Measurements from ENCODE around the gene IPO11.
"Not testable (repeated sequence)": the region's sequence is repeated elsewhere in the genome, so short reads cannot be mapped to it uniquely, and the experiment has no call there.

IPO11 gene

DNA sequence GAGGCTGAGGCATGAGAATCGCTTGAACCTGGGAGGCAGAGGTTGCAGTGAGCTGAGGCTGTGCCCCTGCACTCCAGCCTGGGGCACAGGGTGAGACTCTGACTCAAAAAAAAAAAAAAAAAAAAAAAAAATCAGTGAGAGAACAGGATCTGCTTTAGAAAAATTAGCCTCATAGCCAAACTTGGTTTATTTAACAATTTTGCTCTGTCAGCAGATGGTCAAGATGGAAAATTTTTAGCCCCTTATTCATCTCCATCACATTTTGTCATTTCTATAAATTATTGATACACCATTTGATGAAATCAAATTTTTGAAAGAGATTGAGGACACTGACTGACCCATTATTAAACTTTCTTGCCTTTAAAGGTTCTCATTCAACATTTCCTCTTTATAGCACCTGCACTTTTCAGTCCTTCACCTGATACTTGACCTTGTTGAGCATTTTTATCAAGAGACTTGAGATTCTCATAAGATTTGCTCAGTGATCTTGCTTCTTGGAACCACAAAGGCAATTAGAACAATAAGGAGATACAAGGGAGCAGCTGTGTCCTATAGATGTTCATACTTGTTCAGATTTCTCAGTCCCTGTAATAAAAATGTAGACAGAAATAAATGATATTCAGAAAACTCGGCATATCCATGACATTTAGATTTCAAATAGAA is 204.2 kb downstream of the IPO11 start:
- no peaks in the 10 kb centered on the region for H3K36me3 Mint-ChIP-seq (ENCODE audit: insufficient read depth)
- no peaks in the 10 kb centered on the region for H3K9me3 Mint-ChIP-seq
- no peak for DNase-seq
- no peak overlapping the region for H3K27ac Mint-ChIP-seq
- no peaks in the 10 kb centered on the region for H3K27me3 Mint-ChIP-seq
- no peaks in the 10 kb centered on the region for H3K4me1 Mint-ChIP-seq (ENCODE audit: low read depth in 2 of 2)
- H3K4me3 Mint-ChIP-seq: no peak overlapping the region
- no peak for ATAC-seq (replicated peaks)

DNA sequence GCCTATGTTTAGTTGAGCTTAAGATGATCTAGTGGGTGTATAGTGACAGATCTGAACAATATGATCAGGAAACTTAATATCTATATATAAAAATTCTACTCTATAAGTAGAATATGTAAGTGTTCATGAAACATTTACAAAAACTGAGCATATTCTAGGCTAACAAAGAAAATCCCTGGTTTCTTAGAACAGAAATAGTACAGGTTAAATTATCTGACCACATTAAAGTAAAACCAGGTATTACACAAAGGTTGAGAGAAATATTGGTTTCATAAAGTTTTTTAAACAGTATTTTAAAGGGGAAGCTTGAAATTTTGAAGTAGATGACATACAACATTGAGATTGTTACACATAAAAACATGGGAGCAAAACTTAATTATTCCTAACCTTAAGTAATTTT is 205.4 kb downstream of the IPO11 start:
- DNase-seq: no peak
- H3K9me3 Mint-ChIP-seq: no peaks in the 10 kb centered on the region
- H3K4me3 Mint-ChIP-seq: no peak overlapping the region
- H3K27ac Mint-ChIP-seq: peak overlapping the region in 1 of 2 donors; percentile 16
- no peak for ATAC-seq (replicated peaks)
- H3K4me1 Mint-ChIP-seq (ENCODE audit: low read depth in 2 of 2): no peaks in the 10 kb centered on the region
- H3K27me3 Mint-ChIP-seq: no peaks in the 10 kb centered on the region
- H3K36me3 Mint-ChIP-seq (ENCODE audit: insufficient read depth): no peaks in the 10 kb centered on the region

DNA sequence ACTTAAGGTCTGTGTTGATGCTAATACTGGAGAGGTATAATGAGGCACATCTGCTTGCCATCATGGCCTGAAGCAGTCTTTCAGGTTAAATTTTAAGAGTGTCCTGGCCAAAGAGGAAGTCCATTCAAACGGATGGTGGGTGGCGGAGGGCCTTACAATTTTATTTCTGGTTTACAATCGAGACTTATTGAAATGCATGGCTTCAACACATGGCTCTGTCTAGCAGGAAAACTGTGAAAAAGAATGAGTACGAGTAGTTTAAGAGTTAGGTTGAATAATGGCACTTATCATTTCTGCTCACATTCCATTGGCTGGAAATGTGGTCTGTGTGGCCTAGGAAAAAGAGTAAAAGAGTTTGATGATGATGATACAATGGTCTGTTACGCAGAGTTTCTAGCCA is 208.2 kb downstream of the IPO11 start:
- Mint-ChIP-seq H3K36me3 (ENCODE audit: insufficient read depth) (peaks cover 3% of the 10 kb centered on the region), H3K27ac (no peak overlapping the region), H3K9me3 (no peaks in the 10 kb centered on the region), H3K4me1 (ENCODE audit: low read depth in 2 of 2) (no peaks in the 10 kb centered on the region), H3K4me3 (no peak overlapping the region), H3K27me3 (no peaks in the 10 kb centered on the region)
- ATAC-seq (replicated peaks): no peak
- no peak for DNase-seq

DNA sequence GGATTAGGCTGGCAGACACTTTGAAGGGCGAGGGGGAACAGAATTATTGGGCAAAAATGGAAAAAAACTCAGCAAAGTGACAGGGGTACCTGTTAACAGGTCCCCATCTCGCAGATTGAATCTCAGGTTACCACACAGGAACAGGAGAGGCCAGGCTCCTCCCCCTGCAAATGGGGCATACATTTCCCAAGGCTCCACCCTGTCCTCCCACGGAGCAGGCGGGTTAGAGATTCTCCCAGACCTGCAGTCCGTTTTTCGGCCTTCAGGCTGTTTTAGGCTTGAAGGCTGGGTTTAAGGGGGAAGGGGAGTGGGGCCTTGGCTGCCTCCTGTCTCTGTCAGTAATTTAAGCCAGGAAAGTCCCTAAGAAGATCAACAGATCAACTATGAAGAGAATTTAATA is 208.7 kb downstream of the IPO11 start:
- DNase-seq (no peak), ATAC-seq (replicated peaks) (no peak)
- no peaks in the 10 kb centered on the region for H3K4me1 Mint-ChIP-seq (ENCODE audit: low read depth in 2 of 2)
- peaks cover 3% of the 10 kb centered on the region for H3K36me3 Mint-ChIP-seq (ENCODE audit: insufficient read depth)
- H3K27ac Mint-ChIP-seq: no peak overlapping the region
- H3K27me3 Mint-ChIP-seq: no peaks in the 10 kb centered on the region
- no peaks in the 10 kb centered on the region for H3K9me3 Mint-ChIP-seq
- no peak overlapping the region for H3K4me3 Mint-ChIP-seq

DNA sequence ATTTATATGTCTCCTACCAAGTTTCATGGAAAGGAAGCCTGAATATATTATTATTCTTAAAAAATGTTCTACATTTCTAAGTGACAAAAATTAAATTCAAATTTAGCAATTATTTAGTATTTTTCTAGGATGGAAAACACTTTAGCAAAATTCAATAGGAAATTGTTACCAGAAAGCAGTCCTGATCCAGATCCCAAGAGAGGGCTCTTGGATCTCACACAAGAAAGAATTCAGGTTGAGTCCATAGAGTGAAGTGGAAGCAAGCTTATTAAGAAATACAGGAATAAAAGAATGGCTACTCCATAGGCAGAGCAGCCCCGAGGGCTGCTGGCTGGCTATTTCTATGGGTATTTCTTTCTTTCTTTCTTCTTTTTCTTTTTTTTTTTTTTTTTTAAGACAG is 210.7 kb downstream of the IPO11 start:
- H3K4me1 Mint-ChIP-seq (ENCODE audit: low read depth in 2 of 2): no peaks in the 10 kb centered on the region
- no peaks in the 10 kb centered on the region for H3K27me3 Mint-ChIP-seq
- no peak overlapping the region for H3K27ac Mint-ChIP-seq
- no peak for ATAC-seq (replicated peaks)
- no peak for DNase-seq
- no peaks in the 10 kb centered on the region for H3K9me3 Mint-ChIP-seq
- H3K4me3 Mint-ChIP-seq: no peak overlapping the region
- H3K36me3 Mint-ChIP-seq (ENCODE audit: insufficient read depth): peaks cover 3% of the 10 kb centered on the region

DNA sequence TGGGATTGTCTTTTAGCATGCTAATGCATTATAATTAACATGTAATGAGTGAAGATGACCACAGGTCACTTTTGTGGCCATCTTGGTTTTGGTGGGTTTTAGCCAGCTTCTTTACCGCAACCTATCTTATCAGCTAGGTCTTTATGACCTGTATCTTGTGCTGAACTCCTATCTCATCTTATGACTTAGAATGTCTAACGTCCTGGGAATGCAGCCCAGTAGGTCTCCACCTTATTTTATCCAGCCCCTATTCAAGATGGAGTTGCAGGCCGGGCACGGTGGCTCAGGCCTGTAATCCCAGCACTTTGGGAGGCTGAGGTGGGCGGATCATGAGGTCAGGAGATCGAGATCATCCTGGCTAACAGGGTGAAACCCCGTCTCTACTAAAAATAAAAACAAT is 211.9 kb downstream of the IPO11 start:
- H3K27ac Mint-ChIP-seq: peak overlapping the region in 1 of 2 donors; percentile 23
- H3K36me3 Mint-ChIP-seq (ENCODE audit: insufficient read depth); DNase-seq; H3K4me3 Mint-ChIP-seq; H3K4me1 Mint-ChIP-seq (ENCODE audit: low read depth in 2 of 2); H3K27me3 Mint-ChIP-seq; ATAC-seq (replicated peaks); H3K9me3 Mint-ChIP-seq: not testable (repeated sequence)

DNA sequence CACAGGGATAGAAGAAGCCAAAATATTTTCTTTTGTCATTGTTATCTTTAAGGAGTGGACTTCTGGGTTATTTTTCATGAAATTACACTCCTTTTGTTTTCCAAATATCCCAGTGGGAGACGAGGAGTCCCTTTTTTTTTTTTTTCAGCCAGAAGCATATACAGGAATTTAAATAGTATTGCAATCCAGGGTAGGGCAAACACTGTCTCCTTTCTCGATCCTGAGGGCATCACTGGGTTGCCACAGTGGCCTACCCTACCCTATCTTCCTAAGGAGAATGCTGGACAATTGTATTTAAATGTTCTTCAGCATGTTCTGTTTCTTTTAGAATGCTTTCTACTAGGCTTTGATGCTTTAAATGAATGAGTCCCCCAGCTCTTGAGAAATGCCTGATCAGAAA is 214.0 kb downstream of the IPO11 start:
- H3K27me3 Mint-ChIP-seq: no peaks in the 10 kb centered on the region
- H3K4me3 Mint-ChIP-seq: no peak overlapping the region
- no peak for DNase-seq
- H3K36me3 Mint-ChIP-seq (ENCODE audit: insufficient read depth): peaks cover 3% of the 10 kb centered on the region
- H3K27ac Mint-ChIP-seq: peak overlapping the region in 1 of 2 donors; percentile 23
- H3K9me3 Mint-ChIP-seq: no peaks in the 10 kb centered on the region
- no peaks in the 10 kb centered on the region for H3K4me1 Mint-ChIP-seq (ENCODE audit: low read depth in 2 of 2)
- no peak for ATAC-seq (replicated peaks)

DNA sequence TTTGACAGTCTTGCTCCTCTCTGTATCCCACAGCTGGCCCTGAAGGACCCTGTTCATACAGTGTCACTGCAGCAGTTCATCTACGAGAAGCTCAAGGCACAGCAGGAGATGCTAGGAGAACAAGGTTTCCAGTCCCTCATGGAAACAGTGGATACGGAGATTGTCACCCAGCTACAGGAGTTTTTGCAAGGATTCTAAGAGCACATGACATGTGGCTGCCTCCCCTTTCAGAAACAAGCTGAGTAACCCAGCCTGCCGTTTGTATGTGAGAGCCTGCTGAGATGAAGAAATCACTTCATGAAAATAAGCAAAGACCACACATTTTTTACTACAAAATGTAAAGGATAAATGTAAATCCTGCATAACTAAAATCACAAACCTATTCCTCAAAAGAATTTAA is 214.6 kb downstream of the IPO11 start:
- no peaks in the 10 kb centered on the region for H3K27me3 Mint-ChIP-seq
- H3K36me3 Mint-ChIP-seq (ENCODE audit: insufficient read depth): peaks cover 7% of the 10 kb centered on the region
- no peak overlapping the region for H3K4me3 Mint-ChIP-seq
- ATAC-seq (replicated peaks) (no peak), DNase-seq (no peak)
- no peaks in the 10 kb centered on the region for H3K4me1 Mint-ChIP-seq (ENCODE audit: low read depth in 2 of 2)
- H3K27ac Mint-ChIP-seq: peak overlapping the region in 1 of 2 donors; percentile 23
- H3K9me3 Mint-ChIP-seq: no peaks in the 10 kb centered on the region

DNA sequence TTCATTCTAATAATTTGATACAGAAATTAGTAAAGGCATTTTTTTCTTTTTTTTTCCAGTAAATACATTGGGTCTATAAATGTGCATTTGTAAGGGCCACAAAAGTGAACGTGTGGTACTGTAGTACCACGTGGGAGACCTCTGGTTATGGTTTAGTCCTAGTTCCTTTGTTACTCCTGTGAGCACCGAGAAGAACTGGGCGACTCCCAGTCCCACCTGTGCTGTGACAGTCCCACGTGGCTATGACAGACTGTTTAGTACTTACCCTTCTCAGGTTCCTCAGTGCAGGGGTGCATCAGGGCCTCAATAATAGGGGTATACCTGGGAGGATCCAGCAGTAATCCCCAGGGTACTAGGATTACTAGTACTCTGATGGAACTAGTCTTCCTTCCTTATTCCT is 215.3 kb downstream of the IPO11 start:
- no peaks in the 10 kb centered on the region for H3K4me1 Mint-ChIP-seq (ENCODE audit: low read depth in 2 of 2)
- ATAC-seq (replicated peaks): no peak
- no peak overlapping the region for H3K27ac Mint-ChIP-seq
- H3K9me3 Mint-ChIP-seq: no peaks in the 10 kb centered on the region
- no peaks in the 10 kb centered on the region for H3K27me3 Mint-ChIP-seq
- peaks cover 8% of the 10 kb centered on the region for H3K36me3 Mint-ChIP-seq (ENCODE audit: insufficient read depth)
- no peak overlapping the region for H3K4me3 Mint-ChIP-seq
- no peak for DNase-seq

DNA sequence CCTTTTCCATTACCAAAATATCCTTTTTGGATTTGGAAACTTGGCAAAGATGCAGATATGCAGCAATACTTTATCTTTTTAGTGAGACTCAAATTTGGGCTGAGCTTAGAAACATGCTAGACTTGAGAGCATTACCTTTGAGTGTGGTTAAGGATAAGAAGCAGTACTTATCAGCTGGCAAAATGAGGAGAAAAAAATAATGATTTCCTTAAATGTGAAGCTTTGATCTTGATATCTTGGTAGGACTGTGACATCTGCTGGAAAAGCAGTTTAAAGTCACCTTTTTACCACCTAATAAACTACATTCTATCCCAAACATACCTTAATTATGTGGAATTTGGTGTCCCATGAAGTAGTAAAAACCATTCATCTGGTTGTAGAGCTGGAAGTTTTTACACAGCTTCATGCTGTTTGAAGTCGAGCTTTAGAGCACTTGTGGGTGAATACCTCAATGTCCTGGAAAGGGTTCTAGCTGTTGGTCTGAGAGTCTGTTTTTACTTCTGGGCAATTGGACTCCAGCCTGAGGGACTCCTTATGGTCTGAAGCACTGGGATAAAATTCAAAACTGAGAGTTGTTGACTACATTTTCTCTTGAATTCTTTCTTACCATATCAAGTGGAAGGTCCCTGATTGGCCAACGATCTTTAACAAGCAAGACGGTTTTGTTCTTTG is 219.5 kb downstream of the IPO11 start:
- H3K36me3 Mint-ChIP-seq (ENCODE audit: insufficient read depth): peaks cover 4% of the 10 kb centered on the region
- H3K4me1 Mint-ChIP-seq (ENCODE audit: low read depth in 2 of 2): no peaks in the 10 kb centered on the region

DNA sequence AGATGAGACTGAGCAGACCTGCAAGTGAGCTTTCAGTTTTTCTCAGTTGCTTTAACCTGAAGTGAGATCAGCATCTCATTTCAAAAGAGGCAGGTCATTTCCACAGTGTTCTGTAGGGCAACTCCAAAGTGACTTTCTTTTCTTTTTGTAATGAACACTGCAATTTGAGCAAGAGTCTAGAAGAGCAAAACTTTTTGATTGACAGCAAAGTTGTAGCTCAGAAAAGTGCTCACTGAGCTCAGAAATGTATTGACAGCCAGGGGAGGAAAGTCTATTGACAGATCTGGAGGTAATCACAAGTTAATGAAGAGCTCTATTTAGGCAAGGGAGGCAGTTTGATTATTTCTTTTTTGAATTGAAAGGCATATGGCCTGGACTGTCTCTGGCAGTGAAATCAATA is 220.7 kb downstream of the IPO11 start:
- ATAC-seq (replicated peaks): no peak
- no peak for DNase-seq
- Mint-ChIP-seq H3K27me3 (no peaks in the 10 kb centered on the region), H3K36me3 (ENCODE audit: insufficient read depth) (peaks cover 4% of the 10 kb centered on the region), H3K4me1 (ENCODE audit: low read depth in 2 of 2) (no peaks in the 10 kb centered on the region), H3K9me3 (no peaks in the 10 kb centered on the region), H3K4me3 (no peak overlapping the region), H3K27ac (peak overlapping the region in 1 of 2 donors; percentile 30)

More for the DNA sequence above, 219.5 kb downstream of the IPO11 start:
- ATAC-seq (replicated peaks) (no peak), DNase-seq (no peak)
- Mint-ChIP-seq H3K9me3 (no peaks in the 10 kb centered on the region), H3K27ac (peak overlapping the region in 1 of 2 donors; percentile 30), H3K27me3 (no peaks in the 10 kb centered on the region), H3K4me3 (no peak overlapping the region)

DNA sequence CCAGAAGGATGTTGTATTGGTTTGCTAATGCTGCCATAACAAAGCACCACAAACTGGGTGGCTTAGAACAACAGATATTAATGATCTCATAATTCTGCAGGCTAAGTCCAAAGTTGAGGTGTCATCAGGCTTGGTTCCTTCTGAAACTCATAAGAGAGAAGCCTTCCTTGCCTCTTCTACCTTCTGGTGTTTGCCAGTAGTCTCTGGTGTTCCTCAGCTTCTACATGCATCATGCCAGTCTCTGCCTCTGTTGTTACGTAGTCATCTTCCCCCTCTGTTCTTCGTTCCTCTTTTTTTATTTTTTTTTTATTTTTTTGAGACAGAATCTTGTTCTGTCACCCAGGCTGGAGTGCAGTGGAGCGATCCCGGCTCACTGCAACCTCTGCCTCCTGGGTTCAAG is 227.9 kb downstream of the IPO11 start:
- Mint-ChIP-seq H3K4me1 (ENCODE audit: low read depth in 2 of 2) (no peaks in the 10 kb centered on the region), H3K4me3 (no peak overlapping the region), H3K36me3 (ENCODE audit: insufficient read depth) (no peaks in the 10 kb centered on the region), H3K27me3 (no peaks in the 10 kb centered on the region), H3K9me3 (no peaks in the 10 kb centered on the region), H3K27ac (no peak overlapping the region)
- no peak for ATAC-seq (replicated peaks)
- no peak for DNase-seq

DNA sequence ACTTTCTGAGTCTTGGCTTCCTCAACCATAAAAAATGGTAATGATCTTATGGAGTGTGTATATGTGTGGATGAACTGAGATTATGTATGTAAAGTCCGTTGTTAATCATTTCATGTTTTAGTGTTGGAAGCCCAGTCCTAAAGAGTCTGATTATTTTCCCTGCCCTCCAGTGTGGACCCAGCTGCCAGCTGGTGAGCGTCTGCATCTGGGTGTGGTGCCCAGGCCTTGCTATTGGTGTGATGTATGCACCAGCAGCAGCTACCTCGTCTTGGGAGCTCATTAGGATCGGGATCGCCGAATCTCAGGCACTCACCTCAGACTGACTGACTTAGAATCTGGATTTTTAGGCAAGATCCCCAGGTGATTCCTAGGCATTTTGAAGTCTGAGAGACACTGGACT is 229.9 kb downstream of the IPO11 start:
- H3K4me1 Mint-ChIP-seq (ENCODE audit: low read depth in 2 of 2): no peaks in the 10 kb centered on the region
- no peaks in the 10 kb centered on the region for H3K9me3 Mint-ChIP-seq
- H3K4me3 Mint-ChIP-seq: no peak overlapping the region
- H3K27ac Mint-ChIP-seq: no peak overlapping the region
- DNase-seq: no peak
- ATAC-seq (replicated peaks): no peak
- no peaks in the 10 kb centered on the region for H3K27me3 Mint-ChIP-seq
- H3K36me3 Mint-ChIP-seq (ENCODE audit: insufficient read depth): no peaks in the 10 kb centered on the region

DNA sequence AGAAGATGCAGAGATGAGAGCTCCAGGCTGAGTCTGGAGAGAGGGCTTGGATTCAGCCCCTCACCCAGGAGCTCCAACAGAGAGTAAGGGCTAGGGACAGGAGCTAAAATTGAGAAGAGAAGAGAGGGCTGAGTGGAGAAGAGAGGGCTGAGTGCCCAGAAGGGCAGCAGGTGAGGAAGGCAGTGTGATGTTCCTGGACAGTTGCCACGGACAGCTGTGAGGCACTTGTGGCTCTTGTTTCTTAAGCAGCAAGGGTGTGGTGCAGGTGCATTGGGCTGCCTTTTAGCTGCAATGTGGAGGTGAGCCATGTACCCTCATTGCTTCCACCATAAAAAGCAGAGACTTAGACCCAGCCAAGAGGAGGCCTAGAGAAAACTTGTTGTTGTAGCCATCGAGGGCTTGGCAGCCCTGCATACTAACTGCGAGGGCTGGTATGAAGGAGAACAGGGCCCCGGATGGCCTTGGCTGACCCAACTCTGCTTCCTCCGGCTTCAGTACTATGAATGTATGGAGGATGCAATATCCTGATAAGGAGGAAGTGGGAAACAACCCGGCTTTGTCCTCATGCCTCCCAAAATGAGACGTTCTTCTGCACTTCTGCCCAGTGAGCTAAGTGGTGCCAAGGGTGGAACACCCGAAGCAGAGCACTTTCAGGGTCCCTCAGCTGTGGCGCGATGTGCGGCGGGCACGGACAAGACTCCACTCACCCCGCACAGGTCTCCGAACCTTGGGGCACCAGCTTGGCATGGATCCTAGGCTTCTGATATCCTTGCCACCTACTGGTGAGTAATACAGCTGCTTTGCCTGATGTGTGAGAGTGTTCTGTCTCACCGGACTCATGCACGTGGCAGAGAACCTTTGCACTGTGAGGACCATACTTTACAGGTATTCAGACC is 231.2 kb downstream of the IPO11 start:
- Mint-ChIP-seq H3K36me3 (ENCODE audit: insufficient read depth) (no peaks in the 10 kb centered on the region), H3K4me3 (no peak overlapping the region), H3K4me1 (ENCODE audit: low read depth in 2 of 2) (no peaks in the 10 kb centered on the region), H3K27me3 (no peaks in the 10 kb centered on the region), H3K9me3 (no peaks in the 10 kb centered on the region), H3K27ac (no peak overlapping the region)
- ATAC-seq (replicated peaks): no peak
- DNase-seq: no peak
